CD4-positive, alpha-beta T cell treated with Interleukin-12 subunit alpha and Interleukin-12 subunit beta, for 1 hour (primary cell): ENCODE measurements around the gene SMIM29.

Source experiments
- DNase-seq: peaks from one replicate; pipeline ENCODE4 v3.0.0-alpha.2; 2020

The SMIM29 gene

GRCh38 chr6:34239893-34240292 is 8.9 kb downstream of the SMIM29 start:
- no peak for DNase-seq

- no peak for DNase-seq
Measured at GRCh38 chr6:34239500-34239825, 9.3 kb downstream of the SMIM29 start.

DNA sequence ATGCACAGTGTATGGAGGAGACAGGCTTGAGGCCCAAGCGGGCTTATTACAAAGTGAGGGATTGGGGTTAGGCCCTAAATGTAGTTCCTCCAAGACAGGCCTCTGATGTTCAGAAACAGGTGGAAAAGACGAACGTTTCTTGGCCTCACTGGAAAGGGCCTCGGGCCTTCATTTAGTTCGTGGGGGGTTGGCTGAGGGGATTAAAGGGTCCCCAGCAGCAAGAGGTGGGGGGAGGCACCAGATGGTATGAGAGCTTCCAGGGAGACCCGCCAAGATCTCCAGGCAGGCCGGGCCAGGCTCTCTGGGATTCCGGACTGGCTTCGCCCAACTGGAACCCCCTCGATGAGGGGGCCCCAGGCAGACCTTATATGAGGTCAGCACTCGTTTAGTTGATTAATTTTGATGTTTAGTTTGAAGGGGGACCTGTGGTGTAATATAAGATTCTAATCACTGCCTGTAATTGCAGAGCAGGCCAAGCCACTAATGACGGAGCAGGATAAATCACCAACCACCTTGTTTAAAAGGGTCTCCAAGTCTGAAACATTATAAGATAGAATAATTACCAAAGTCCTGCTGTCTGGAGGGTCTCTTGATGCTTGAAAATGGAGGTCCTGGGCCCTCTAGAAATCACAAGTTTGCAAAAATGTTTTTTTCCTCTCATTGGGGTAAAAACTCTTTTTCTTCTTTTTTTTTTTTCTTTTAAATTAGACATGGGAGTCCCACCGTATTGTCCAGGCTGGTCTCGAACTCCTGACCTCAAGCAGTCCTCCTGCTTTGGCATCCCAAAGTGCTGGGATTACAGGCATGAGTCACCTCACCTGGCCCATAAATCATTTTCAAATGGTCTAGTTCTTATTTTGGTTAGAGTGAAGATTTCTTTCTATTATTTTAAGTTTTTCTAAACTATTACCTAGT is 10.0 kb downstream of the SMIM29 start:
- DNase-seq = no peak

DNA sequence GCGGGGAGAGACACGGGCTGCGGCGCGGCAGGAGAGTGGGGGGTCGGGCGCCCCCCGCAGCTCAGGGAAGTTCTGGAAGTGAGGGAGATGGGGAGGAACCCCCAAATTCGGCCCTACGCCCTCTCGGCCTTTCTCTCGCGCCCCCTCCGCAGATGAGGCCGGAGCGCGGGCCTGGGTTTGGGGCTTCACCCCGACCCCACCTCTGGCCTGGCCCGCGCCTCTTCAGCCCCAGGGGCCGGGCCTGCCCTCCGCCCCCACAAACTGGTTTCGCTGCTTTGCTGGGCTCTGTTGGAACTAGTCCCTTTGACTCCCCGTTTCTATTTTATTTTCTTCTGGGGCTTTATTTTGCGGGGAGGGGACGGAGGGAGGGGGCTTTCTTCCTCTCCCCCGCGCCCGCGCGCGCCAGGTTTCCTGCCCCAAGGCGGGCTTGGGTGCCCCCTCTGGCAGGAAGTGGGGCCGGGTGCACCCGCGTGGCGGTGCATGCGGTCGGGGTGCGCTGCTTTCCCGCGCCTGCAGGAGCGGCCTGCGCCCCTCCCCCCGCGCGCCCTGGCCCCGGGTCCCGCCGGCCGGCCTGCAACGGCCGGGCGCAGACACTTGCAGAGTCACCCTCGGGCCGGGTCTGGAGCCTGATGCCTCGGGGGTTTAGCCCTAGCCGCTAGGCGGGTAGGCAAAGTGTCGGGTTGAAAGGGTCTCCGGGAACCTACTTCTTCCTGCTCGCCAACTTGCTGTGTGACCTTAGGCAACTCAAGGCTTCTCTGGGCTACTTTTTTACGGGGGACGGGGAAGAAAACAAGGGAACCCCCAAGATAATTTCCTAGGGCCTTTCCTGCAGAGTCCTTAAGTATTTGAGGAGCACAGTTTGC is 10.9 kb downstream of the SMIM29 start:
- DNase-seq = peak; percentile 76

- peak; percentile 42 for DNase-seq
Measured at GRCh38 chr6:34237316-34237721, 11.5 kb downstream of the SMIM29 start.

GRCh38 chr6:34236443-34237315 is 12.1 kb downstream of the SMIM29 start, which contains the start of gene HMGA1:
Gene HMGA1, plus strand, starts transcription at chr6:34236873. Its CDS starts 3,908 bp downstream, at chr6:34240781.
- peak; percentile 92 for DNase-seq

DNA sequence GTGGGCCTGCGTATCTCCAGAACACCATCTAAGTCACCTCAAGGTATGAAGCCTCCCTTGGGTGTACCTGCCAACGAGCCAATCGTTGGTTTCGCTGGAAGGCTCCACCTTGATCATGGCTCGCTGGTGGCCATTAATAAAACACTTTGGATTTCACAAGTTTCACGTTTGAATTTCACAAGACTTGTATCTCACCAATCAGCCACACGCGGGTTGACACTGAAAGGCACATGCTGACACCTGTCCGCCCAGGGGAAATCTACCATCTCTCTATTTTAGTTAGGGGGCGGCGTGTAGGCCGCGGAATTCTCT is 12.7 kb downstream of the SMIM29 start:
- peak; percentile 76 for DNase-seq

GRCh38 chr6:34235307-34236130 is 13.3 kb downstream of the SMIM29 start:
- peak; percentile 70 for DNase-seq

- DNase-seq = no peak
Measured at GRCh38 chr6:34234667-34235306, 14.0 kb downstream of the SMIM29 start.

- no peak for DNase-seq
Measured at GRCh38 chr6:34233867-34234266, 14.9 kb downstream of the SMIM29 start.

- DNase-seq = no peak
Measured at GRCh38 chr6:34232901-34233300, 15.9 kb downstream of the SMIM29 start.

- no peak for DNase-seq
Measured at GRCh38 chr6:34231566-34232336, 17.1 kb downstream of the SMIM29 start.

GRCh38 chr6:34230653-34231371 is 18.0 kb downstream of the SMIM29 start:
- no peak for DNase-seq

DNA sequence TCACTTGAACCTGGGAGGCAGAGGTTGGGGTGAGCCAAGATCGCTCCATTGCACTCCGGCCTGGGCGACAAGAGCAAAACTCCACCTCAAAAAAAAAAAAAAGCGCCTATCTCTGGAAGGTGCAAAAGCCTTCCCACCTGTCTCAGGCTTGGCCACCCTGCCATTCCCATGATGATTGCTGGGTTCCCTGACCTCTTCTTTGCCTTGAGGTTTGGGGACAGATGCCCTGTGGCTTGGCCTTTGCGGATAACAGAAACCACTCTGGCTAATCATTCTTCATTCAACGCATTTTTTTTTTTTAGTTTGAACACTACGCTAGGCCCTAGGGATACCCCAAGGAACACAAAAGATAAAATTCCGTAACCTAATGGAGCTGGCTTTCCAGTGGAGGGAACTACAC is 18.9 kb downstream of the SMIM29 start:
- DNase-seq = no peak

DNA sequence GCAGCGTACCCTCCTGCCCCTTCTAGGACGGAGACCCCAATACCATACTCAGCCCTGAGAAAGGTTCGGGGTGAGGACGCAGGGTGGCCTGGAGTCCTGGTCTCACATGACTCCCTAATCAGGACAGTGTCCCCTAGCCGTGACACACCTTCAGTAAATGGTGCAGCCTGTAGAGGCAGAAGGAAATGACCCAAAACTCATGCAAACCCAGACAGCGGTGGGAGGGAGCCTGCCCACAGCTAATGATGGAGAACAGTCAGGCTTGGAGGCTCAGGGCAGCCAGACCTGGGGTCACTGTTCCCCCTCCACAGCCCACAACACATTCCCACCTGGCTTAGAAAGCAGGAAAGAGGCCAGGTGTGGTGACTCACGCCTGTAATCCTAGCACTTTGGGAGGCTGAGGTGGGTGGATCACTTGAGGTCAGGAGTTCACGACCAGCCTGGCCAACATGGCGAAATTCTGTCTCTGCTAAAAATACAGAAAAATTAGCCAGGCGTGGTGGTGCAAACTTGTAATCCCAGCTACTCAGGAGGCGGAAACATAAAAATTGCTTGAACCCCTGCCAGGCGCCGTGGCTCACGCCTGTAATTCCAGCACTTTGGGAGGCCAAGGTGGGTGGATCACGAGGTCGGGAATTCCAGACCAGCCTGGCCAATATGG is 20.9 kb downstream of the SMIM29 start:
- no peak for DNase-seq

- no peak for DNase-seq
Measured at GRCh38 chr6:34226731-34227586, 21.8 kb downstream of the SMIM29 start.

DNA sequence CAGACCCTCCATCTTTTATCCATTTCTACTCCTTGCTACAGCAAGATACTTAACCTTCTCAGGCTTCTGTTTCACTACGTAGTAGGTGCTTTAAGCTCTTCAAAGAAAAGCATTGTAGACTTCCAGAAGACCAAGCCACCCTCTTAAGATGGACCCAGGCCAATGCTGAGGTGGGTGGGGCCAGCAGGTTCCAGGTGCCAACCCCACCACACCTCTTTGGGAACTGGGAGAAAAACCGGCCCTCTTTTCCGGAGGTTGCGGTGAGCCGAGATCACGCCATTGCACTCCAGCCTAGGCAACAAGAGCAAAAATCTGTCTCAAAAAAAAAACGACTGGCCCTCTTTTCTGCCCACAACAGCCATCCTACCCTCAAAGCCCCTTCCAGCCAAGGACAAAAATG is 22.7 kb downstream of the SMIM29 start:
- DNase-seq = no peak

DNA sequence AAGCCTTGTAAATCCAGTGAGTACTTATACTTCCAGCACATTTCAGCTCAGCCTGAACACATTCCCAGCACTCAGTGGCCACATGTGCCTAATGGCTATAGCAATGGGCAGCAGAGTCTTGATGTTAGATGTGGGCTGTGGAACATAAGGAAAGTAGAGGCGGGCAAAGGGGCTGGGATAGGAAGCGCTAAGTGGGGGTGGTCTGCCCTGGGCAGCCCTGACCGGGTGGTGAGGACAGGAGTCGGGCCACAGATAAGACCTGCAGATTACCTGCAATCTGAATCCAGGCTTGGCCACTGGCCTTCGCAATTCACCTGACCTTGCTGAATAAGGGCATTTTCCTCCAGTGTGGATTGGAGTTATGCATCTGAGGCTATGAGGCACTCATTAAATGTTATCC is 23.3 kb downstream of the SMIM29 start:
- no peak for DNase-seq
